HTR-8/SVneo (cell line): ENCODE data around the gene GNB1.

Experiments used
- DNase-seq: peaks from one replicate; pipeline ENCODE4 v3.0.0; 2011; ENCODE audit warnings: low spot score, mixed read lengths; ENCODE audit not compliant: insufficient read length
- FAIRE-seq: peaks from 2 replicates; lab custom pipeline; 2011; peaks lifted over from hg19 to GRCh38; lab: Jason Lieb, UNC

GNB1 gene

GRCh38 chr1:1924386-1924785 is 33.5 kb upstream of the GNB1 start:
- FAIRE-seq (no peak), DNase-seq (no peak)

GRCh38 chr1:1922956-1923833 is 32.3 kb upstream of the GNB1 start:
- FAIRE-seq (no peak), DNase-seq (no peak)

GRCh38 chr1:1922702-1922955 is 31.7 kb upstream of the GNB1 start:
- no peak for DNase-seq
- FAIRE-seq = no peak

GRCh38 chr1:1921901-1922701 is 31.2 kb upstream of the GNB1 start:
- no peak for FAIRE-seq
- DNase-seq = no peak

- FAIRE-seq (no peak), DNase-seq (no peak)
Observed at GRCh38 chr1:1921459-1921862, 30.6 kb upstream of the GNB1 start.

GRCh38 chr1:1920608-1921458 is 29.9 kb upstream of the GNB1 start:
- DNase-seq = no peak
- no peak for FAIRE-seq

GRCh38 chr1:1920057-1920607 is 29.2 kb upstream of the GNB1 start:
- FAIRE-seq (no peak), DNase-seq (no peak)

GRCh38 chr1:1919304-1920056 is 28.6 kb upstream of the GNB1 start:
- DNase-seq (peak; percentile 93), FAIRE-seq (peak; percentile 96)

GRCh38 chr1:1918901-1919303 is 28.0 kb upstream of the GNB1 start, which contains the start of gene TMEM52:
Gene TMEM52, minus strand, starts transcription at chr1:1919279. Its CDS starts 14 bp downstream, at chr1:1919265.
- DNase-seq = no peak

GRCh38 chr1:1917995-1918900 is 27.4 kb upstream of the GNB1 start:
- DNase-seq = no peak
- no peak for FAIRE-seq

More at GRCh38 chr1:1918901-1919303, 28.0 kb upstream of the GNB1 start, which contains the start of gene TMEM52:
- FAIRE-seq = no peak

GRCh38 chr1:1917304-1917976 is 26.6 kb upstream of the GNB1 start:
- no peak for FAIRE-seq

GRCh38 chr1:1916851-1917251 is 26.0 kb upstream of the GNB1 start:
- DNase-seq (no peak), FAIRE-seq (no peak)

More at GRCh38 chr1:1917304-1917976, 26.6 kb upstream of the GNB1 start:
- DNase-seq = no peak

- DNase-seq (no peak), FAIRE-seq (no peak)
Observed at GRCh38 chr1:1915911-1916840, 25.3 kb upstream of the GNB1 start.

GRCh38 chr1:1914971-1915692 is 24.2 kb upstream of the GNB1 start, which contains the start of gene CALML6:
Gene CALML6, plus strand, starts transcription at chr1:1915260. Its CDS starts 21 bp downstream, at chr1:1915281.
- FAIRE-seq (no peak), DNase-seq (no peak)

- DNase-seq (no peak), FAIRE-seq (no peak)
Observed at GRCh38 chr1:1914101-1914970, 23.4 kb upstream of the GNB1 start.
